CD4-positive, CD25-positive, alpha-beta regulatory T cell (primary cell): ENCODE data around the gene IFFO2. TPM values are rescaled to one million over a fixed set of nuclear protein-coding genes. Genes with fewer than 3 reads are reported as not detected.
A peak's percentile ranks its signal among the peaks of the same experiment; 100 is the strongest.

Experiments used
- ATAC-seq, 2 donors: fragments of 150-1000 bp; cut with Tn5 transposase; one replicate each; pipeline ENCODE4 v1.10.0; 2021; ENCODE audit warnings: low read depth in 2 of 2, moderate number of reproducible peaks in 2 of 2, moderate library complexity in 1 of 2
- DNase-seq, 3 donors: peaks; one replicate each; pipeline versions ENCODE4 v3.0.0 to v3.0.0-alpha.2; 2012 to 2022; ENCODE audit warnings: mixed read lengths in 1 of 3
- H3K27ac ChIP-seq: one replicate; pipeline ENCODE4 v1.7.0; 2013; ENCODE audit warnings: mild to moderate bottlenecking, low read length; ENCODE audit not compliant: insufficient read depth, poor library complexity, severe bottlenecking
- H3K27me3 ChIP-seq: one replicate; pipeline ENCODE4 v1.7.0; 2013; ENCODE audit warnings: low read length; ENCODE audit not compliant: control insufficient read depth, insufficient read depth
- H3K36me3 ChIP-seq: one replicate; pipeline ENCODE4 v1.7.0; 2013; ENCODE audit warnings: mild to moderate bottlenecking, low read length, moderate library complexity; ENCODE audit not compliant: control insufficient read depth, insufficient read depth
- H3K4me1 ChIP-seq: 2 replicates; pipeline ENCODE4 v1.7.0; 2013; ENCODE audit warnings: mild to moderate bottlenecking, low read length; ENCODE audit not compliant: insufficient read depth, control insufficient read depth, poor library complexity, severe bottlenecking
- H3K4me3 ChIP-seq: one replicate; pipeline ENCODE4 v1.7.0; 2013; ENCODE audit warnings: low read depth, mild to moderate bottlenecking, low read length, moderate library complexity
- H3K9me3 ChIP-seq, 2 experiments: 1 replicate in 1 of 2; 2 replicates in 1 of 2; pipeline ENCODE4 v1.7.0; 2013; ENCODE audit warnings: low read length in 2 of 2, mild to moderate bottlenecking in 1 of 2, moderate library complexity in 1 of 2; ENCODE audit not compliant: control insufficient read depth in 2 of 2
- H3K27ac Mint-ChIP-seq, 3 donors: one replicate each; pipeline ENCODE4 v1.8.0; 2020 to 2022; ENCODE audit warnings: mild to moderate bottlenecking in 3 of 3, mixed read lengths in 3 of 3, moderate library complexity in 2 of 3
- H3K27me3 Mint-ChIP-seq: one replicate; pipeline ENCODE4 v1.8.0; 2022; ENCODE audit warnings: mild to moderate bottlenecking, mixed read lengths
- H3K36me3 Mint-ChIP-seq: one replicate; pipeline ENCODE4 v1.8.0; 2020; ENCODE audit warnings: mixed read lengths
- H3K4me1 Mint-ChIP-seq, 4 donors: one replicate each; pipeline ENCODE4 v1.8.0; 2020 to 2022; ENCODE audit warnings: mixed read lengths in 4 of 4, mild to moderate bottlenecking in 1 of 4
- H3K4me3 Mint-ChIP-seq, 4 donors: one replicate each; pipeline ENCODE4 v1.8.0; 2020 to 2022; ENCODE audit warnings: mild to moderate bottlenecking in 4 of 4, mixed read lengths in 4 of 4, moderate library complexity in 3 of 4
- H3K9me3 Mint-ChIP-seq, 7 donors: one replicate each; pipeline ENCODE4 v1.8.0; 2020 to 2022; ENCODE audit warnings: mixed read lengths in 7 of 7, mild to moderate bottlenecking in 3 of 7, moderate library complexity in 2 of 7
- polyA plus RNA-seq, 4 donors: library from polyadenylated mRNA; unstranded; fragments of 300-500 nt; fragmentation: Illumina TruSeq; gene quantifications; one replicate each; pipeline ENCODE4 v1.2.3, GENCODE V29; 2021
- total RNA-seq: library from RNA; stranded (reverse); gene quantifications from one replicate; pipeline ENCODE4 v1.2.3, GENCODE V29; 2022

Gene IFFO2
- total and polyA plus RNA-seq, 5 donors from 2014 or later, result 1.4 to 101 (median 3.0) TPM

- no peaks in the 10 kb centered on the region for H3K4me1 ChIP-seq
- no peak overlapping the region for H3K4me3 ChIP-seq
- peak overlapping the region in 1 of 4 donors; percentile 65 for H3K4me3 Mint-ChIP-seq
- no peak for DNase-seq
- no peaks in the 10 kb centered on the region for H3K36me3 ChIP-seq
- H3K4me1 Mint-ChIP-seq, result no peaks in the 10 kb centered on the region
- no peak for ATAC-seq
- H3K36me3 Mint-ChIP-seq, result no peaks in the 10 kb centered on the region
- H3K27me3 ChIP-seq, result no peaks in the 10 kb centered on the region
- H3K9me3 Mint-ChIP-seq, result no peaks in the 10 kb centered on the region
- no peak overlapping the region for H3K27ac ChIP-seq
- H3K27ac Mint-ChIP-seq, result no peak overlapping the region
- H3K27me3 Mint-ChIP-seq, result peaks cover 4% of the 10 kb centered on the region
- H3K9me3 ChIP-seq, result no peaks in the 10 kb centered on the region
Observed at GRCh38 chr1:18890706-18891425, 65.6 kb downstream of the IFFO2 start.

- no peaks in the 10 kb centered on the region for H3K36me3 ChIP-seq
- H3K9me3 ChIP-seq, result no peaks in the 10 kb centered on the region
- no peak overlapping the region for H3K27ac ChIP-seq
- H3K27me3 Mint-ChIP-seq, result no peaks in the 10 kb centered on the region
- no peak overlapping the region for H3K27ac Mint-ChIP-seq
- ATAC-seq (no peak), DNase-seq (no peak)
- no peaks in the 10 kb centered on the region for H3K27me3 ChIP-seq
- H3K4me1 ChIP-seq, result no peaks in the 10 kb centered on the region
- H3K4me3 Mint-ChIP-seq, result no peak overlapping the region
- no peaks in the 10 kb centered on the region for H3K9me3 Mint-ChIP-seq
- H3K4me1 Mint-ChIP-seq, result peaks cover 0 to 5% (median 0%) of the 10 kb centered on the region in 4 donors
- no peak overlapping the region for H3K4me3 ChIP-seq
- H3K36me3 Mint-ChIP-seq, result peaks cover 3% of the 10 kb centered on the region
Observed at GRCh38 chr1:18886003-18886335, 70.5 kb downstream of the IFFO2 start.

- no peak for ATAC-seq
- Mint-ChIP-seq H3K27me3 (no peaks in the 10 kb centered on the region), H3K4me3 (no peak overlapping the region), H3K27ac (no peak overlapping the region), H3K4me1 (peaks cover 0 to 5% (median 0%) of the 10 kb centered on the region in 4 donors), H3K36me3 (peaks cover 6% of the 10 kb centered on the region), H3K9me3 (no peaks in the 10 kb centered on the region)
- Histone ChIP-seq H3K9me3 (no peaks in the 10 kb centered on the region), H3K27me3 (no peaks in the 10 kb centered on the region), H3K4me3 (no peak overlapping the region), H3K4me1 (no peaks in the 10 kb centered on the region), H3K36me3 (no peaks in the 10 kb centered on the region), H3K27ac (no peak overlapping the region)
- DNase-seq, result no peak
Observed at GRCh38 chr1:18885311-18886002, 71.0 kb downstream of the IFFO2 start.

- H3K9me3 Mint-ChIP-seq, result no peaks in the 10 kb centered on the region
Observed at GRCh38 chr1:18884727-18885126, 71.7 kb downstream of the IFFO2 start.

GRCh38 chr1:18884419-18884717, 72.1 kb downstream of the IFFO2 start:
- Histone ChIP-seq H3K4me1 (no peaks in the 10 kb centered on the region), H3K4me3 (no peak overlapping the region), H3K27ac (no peak overlapping the region), H3K36me3 (no peaks in the 10 kb centered on the region), H3K27me3 (no peaks in the 10 kb centered on the region), H3K9me3 (no peaks in the 10 kb centered on the region)
- peaks cover 0 to 5% (median 0%) of the 10 kb centered on the region in 4 donors for H3K4me1 Mint-ChIP-seq
- no peak overlapping the region for H3K4me3 Mint-ChIP-seq
- H3K36me3 Mint-ChIP-seq, result peaks cover 6% of the 10 kb centered on the region
- H3K27me3 Mint-ChIP-seq, result no peaks in the 10 kb centered on the region
- DNase-seq, result no peak
- no peak for ATAC-seq
- no peaks in the 10 kb centered on the region for H3K9me3 Mint-ChIP-seq
- H3K27ac Mint-ChIP-seq, result no peak overlapping the region

More at GRCh38 chr1:18884727-18885126, 71.7 kb downstream of the IFFO2 start:
- no peaks in the 10 kb centered on the region for H3K9me3 ChIP-seq
- Mint-ChIP-seq H3K4me1 (peaks cover 0 to 5% (median 0%) of the 10 kb centered on the region in 4 donors), H3K27me3 (no peaks in the 10 kb centered on the region), H3K4me3 (no peak overlapping the region), H3K27ac (peak overlapping the region in 1 of 3 donors; percentile 2), H3K36me3 (peaks cover 6% of the 10 kb centered on the region)
- no peak for DNase-seq
- H3K36me3 ChIP-seq, result no peaks in the 10 kb centered on the region
- no peak overlapping the region for H3K27ac ChIP-seq
- no peak overlapping the region for H3K4me3 ChIP-seq
- no peak for ATAC-seq
- H3K27me3 ChIP-seq, result no peaks in the 10 kb centered on the region
- H3K4me1 ChIP-seq, result no peaks in the 10 kb centered on the region

GRCh38 chr1:18883636-18884418, 72.6 kb downstream of the IFFO2 start:
- Histone ChIP-seq H3K27ac (no peak overlapping the region), H3K27me3 (no peaks in the 10 kb centered on the region), H3K9me3 (no peaks in the 10 kb centered on the region), H3K36me3 (no peaks in the 10 kb centered on the region), H3K4me3 (no peak overlapping the region), H3K4me1 (no peaks in the 10 kb centered on the region)
- Mint-ChIP-seq H3K4me1 (peaks cover 0 to 5% (median 0%) of the 10 kb centered on the region in 4 donors), H3K4me3 (no peak overlapping the region), H3K9me3 (no peaks in the 10 kb centered on the region), H3K27me3 (no peaks in the 10 kb centered on the region), H3K27ac (no peak overlapping the region), H3K36me3 (peaks cover 6% of the 10 kb centered on the region)
- ATAC-seq (peak; percentile 62 to 63), DNase-seq (peak; percentile 57 to 71 (median 63))

- H3K27ac ChIP-seq, result no peak overlapping the region
- Mint-ChIP-seq H3K9me3 (no peaks in the 10 kb centered on the region), H3K4me1 (peaks cover 0 to 5% (median 0%) of the 10 kb centered on the region in 4 donors), H3K4me3 (no peak overlapping the region), H3K27ac (no peak overlapping the region), H3K27me3 (no peaks in the 10 kb centered on the region), H3K36me3 (peaks cover 10% of the 10 kb centered on the region)
- no peak for ATAC-seq
- DNase-seq, result no peak
- H3K36me3 ChIP-seq, result no peaks in the 10 kb centered on the region
- no peaks in the 10 kb centered on the region for H3K27me3 ChIP-seq
- no peaks in the 10 kb centered on the region for H3K9me3 ChIP-seq
- H3K4me3 ChIP-seq, result no peak overlapping the region
- H3K4me1 ChIP-seq, result no peaks in the 10 kb centered on the region
Observed at GRCh38 chr1:18883079-18883478, 73.4 kb downstream of the IFFO2 start.
